ENCODE data around the gene NBPF11.
"Not testable (repeated sequence)": the region's sequence is repeated elsewhere in the genome, so short reads cannot be mapped to it uniquely, and the experiment has no call there.

The NBPF11 gene, protein sequence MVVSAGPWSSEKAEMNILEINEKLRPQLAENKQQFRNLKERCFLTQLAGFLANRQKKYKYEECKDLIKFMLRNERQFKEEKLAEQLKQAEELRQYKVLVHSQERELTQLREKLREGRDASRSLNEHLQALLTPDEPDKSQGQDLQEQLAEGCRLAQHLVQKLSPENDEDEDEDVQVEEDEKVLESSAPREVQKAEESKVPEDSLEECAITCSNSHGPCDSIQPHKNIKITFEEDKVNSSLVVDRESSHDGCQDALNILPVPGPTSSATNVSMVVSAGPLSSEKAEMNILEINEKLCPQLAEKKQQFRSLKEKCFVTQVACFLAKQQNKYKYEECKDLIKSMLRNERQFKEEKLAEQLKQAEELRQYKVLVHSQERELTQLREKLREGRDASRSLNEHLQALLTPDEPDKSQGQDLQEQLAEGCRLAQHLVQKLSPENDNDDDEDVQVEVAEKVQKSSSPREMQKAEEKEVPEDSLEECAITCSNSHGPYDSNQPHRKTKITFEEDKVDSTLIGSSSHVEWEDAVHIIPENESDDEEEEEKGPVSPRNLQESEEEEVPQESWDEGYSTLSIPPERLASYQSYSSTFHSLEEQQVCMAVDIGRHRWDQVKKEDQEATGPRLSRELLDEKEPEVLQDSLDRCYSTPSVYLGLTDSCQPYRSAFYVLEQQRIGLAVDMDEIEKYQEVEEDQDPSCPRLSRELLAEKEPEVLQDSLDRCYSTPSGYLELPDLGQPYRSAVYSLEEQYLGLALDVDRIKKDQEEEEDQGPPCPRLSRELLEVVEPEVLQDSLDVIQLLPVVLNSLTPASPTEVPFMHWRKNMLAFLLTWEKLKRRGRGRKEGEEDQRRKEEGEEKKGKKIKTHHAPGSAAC

DNA sequence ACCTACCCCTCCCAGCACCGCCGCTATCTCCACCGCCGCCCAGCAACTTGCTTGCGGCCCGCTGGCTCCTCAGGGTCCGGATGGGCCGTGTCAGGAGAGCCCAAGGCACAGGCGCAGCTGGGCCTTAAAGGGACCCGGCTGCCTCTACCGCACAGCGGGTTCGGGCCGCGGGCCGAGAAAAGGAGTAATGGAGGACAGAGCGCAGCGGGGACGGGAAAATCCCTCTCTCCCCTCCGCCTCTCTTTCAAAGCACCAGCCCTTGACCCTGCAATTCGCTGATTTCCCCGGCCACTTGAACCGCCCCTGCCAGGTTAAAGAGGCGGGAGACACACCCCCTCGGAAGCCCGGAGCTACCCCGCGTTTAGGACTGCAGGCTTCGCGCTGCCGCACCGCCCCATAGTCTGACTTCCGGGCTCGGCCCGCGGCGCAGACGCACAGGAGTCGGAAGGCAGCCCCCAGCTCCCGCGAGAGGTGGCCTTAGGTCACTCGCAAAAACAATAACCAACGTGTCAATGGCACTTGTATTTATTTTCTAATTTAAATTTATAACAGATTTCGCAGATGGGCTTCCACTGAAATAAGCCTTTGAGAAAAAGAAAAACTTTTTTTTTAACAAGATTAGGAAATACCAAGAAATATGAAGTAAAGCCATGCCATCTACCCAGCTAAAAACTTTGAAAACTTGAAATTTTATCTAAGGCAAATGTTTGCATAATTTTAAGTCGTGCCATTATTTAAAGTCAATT is at the start of gene NBPF11:
TSS of gene NBPF11 (minus strand) at position 371 of the 746 bp plus-strand sequence. CDS start 25,278 bp downstream, outside the sequence.
- peak; percentile 59 to 74 for DNase-seq (ENCODE audit: low read depth in 2 of 2)

DNA sequence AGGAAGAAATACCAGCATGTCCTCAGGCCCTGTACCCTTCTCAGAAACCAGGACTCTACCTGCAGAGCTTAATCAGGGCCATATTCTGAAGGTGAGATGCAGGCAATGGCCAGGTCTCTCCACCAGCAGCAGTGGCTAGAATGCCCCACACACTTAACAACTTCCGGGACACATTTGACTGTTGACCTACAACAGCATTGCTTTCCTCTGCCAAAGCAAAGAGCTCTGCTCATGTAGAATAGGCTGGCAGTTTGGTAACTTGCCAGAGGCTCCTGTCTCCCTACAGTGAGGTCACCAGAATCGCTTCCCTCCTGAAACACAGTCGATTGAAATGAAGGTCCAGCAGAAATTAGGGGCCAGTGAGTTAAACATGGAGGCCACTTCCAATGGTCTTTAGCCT is 45.3 kb upstream of the NBPF11 start:
- not testable (repeated sequence) for DNase-seq (ENCODE audit: low read depth in 2 of 2)

DNA sequence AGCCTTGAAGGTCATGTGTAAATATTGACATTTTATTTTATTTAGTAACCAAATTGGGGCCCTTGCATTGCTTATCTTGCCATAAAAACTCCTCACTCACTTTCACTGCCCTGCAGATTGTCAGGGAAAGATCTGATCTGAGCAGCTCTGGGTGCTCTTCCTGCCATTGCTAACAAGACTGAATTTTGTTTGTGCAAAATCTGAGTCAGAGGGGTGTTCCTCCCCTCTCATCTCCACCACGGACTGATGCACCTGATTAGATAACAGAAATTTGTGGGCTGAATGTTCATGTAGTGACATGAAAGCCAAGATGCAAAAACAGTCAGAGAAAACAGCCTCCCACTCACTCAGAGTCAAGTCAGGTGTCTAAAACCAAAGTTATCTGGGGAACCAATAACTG is 44.9 kb upstream of the NBPF11 start:
- not testable (repeated sequence) for DNase-seq (ENCODE audit: low read depth in 2 of 2)

DNA sequence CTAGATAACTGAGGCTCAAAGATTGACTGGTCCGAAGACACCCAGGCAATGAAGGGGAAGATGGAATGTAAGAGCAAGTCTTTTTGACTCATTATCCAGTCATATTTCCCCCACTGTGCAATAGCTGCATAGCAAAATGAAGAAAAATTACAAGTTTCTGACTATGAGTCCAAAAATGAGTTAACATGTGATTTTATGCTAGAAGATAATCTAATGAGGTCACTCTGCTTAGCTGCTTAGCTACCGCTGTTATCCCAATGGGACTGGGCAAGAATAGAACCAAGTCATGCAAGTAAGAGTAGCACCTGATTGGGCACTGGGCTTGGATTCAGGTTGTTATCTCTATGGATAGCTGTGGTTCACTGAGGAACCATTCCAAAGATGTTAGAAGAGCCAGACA is 43.0 kb upstream of the NBPF11 start:
- DNase-seq (ENCODE audit: low read depth in 2 of 2): not testable (repeated sequence)

DNA sequence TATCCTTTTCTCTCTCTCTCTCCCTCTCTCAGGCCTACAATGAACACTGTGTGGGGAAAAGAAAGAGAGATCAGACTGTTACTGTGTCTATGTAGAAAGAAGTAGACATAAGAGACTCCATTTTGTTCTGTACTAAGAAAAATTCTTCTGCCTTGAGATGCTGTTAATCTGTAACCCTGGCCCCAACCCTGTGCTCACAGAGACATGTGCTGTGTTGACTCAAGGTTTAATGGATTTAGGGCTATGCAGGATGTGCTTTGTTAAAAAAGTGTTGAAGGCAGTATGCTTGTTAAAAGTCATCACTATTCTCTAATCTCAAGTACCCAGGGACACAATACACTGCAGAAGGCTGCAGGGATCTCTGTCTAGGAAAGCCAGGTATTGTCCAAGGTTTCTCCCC is 36.7 kb upstream of the NBPF11 start:
- not testable (repeated sequence) for DNase-seq (ENCODE audit: low read depth in 2 of 2)

DNA sequence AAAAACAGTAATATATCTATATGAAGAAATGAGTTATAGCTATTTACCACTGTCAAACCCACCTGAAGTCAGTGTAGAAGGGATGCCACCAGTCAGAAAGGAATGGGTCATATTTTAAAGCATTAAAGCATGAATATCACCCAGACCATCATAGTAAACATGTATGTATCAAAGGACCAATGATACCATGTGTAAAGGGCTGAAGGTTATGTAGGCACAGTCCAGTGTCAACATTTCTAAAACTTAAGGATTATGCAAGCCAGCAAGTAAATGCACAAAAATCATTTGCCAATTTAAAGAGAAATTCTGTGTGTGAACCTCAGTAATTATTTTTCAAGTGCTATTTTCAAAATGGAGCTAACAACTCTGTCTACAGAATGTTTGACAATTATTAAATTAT is 26.6 kb upstream of the NBPF11 start:
- not testable (repeated sequence) for DNase-seq (ENCODE audit: low read depth in 2 of 2)

DNA sequence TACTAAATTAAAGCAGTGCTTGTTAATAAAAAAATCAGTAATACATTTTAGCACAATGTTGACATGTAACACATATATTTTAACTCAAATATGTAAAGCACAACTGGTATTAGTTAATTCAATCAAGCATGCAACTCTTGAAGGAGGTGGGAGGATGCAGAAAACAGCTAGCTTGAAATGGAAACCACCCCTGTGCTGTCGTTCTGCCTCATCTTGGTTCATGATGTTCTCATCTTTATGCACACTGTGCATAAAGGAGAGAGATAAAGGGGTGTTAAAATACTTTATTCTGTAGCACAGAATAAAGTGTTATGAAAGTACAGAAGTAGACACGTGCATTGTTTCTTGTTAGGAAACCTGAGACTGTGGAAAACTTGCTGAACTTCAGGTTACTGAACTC is 23.3 kb upstream of the NBPF11 start:
- not testable (repeated sequence) for DNase-seq (ENCODE audit: low read depth in 2 of 2)

DNA sequence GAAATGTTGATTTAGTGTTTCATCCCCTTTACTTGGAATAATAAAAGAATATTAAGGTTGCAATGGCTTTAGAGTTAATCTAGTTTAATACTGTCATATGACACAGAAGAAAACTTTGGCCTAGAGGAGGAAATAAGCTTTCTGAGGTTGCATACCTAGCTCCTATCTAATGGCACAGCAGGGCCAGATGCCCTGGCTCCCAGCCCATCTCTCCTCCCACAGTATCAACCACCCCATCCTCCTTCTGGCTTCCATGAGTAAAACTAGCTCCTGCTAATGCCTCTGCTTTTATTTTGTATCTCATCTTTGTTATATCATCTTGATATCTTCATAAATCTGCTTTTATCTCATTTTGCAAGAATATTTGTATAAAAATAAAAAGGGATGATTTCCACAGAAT is 19.9 kb upstream of the NBPF11 start:
- not testable (repeated sequence) for DNase-seq (ENCODE audit: low read depth in 2 of 2)

DNA sequence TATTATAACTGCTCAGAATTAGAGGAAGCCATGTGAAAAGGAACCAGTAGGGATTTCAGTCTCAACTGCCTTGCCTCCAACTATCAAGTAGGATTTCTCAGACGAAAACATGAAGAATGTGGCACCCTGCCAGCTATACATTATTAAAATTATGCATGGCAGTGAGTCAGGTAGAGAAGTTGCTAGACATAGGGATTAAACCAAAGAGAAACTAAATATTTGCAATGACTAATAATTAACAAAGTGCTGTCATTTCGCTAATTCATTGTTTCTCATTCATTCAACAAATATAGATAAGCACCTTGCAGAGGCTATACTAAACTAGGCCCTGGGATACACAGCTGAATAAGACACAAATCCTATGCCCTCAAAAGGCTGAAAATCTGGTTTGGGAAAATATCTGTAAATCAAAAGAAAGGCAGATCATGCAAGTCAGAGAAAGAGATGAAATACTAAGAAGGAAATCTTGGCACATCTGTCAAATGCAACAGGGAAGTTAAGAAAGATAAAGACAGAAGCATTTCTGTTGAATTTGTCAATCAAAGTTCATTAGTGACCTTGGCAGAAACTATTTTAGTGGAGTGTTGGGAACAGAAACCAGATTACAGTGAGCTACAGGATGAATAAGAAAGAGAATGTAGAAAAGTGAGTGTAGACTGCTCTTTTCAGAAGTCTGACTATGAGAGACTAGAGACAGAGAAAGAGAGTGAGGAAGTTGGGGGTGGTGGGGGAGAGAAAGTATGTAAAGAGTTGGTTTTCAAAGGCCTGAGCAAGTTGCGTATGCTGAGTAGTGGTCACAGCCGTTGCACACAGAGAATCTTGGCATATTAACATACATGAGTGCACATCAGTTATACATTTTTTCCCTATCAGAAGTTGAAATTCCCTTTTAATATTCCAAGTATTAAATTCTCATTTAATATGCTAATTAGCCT is 14.7 kb upstream of the NBPF11 start:
- DNase-seq (ENCODE audit: low read depth in 2 of 2): no peak

DNA sequence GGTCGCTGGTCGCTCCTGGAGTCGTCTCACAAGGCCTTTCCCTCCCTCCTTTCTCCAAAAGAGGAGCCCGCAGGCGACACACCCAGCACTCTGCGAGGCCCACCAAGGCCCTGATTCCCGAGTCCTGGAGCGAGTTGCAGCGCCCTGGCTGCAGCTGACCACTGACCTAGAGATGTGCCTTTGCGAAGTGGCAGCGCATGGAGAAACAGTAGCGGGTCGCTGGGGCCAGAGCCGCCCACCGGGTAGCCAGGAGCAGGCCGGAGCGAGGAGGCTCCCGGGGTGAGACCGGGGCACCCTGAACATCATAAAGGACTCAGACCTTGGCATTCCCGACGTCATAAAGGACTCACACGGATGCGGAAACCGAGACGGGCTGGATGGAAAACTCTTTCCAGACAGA is 10.3 kb upstream of the NBPF11 start:
- DNase-seq (ENCODE audit: low read depth in 2 of 2): no peak

DNA sequence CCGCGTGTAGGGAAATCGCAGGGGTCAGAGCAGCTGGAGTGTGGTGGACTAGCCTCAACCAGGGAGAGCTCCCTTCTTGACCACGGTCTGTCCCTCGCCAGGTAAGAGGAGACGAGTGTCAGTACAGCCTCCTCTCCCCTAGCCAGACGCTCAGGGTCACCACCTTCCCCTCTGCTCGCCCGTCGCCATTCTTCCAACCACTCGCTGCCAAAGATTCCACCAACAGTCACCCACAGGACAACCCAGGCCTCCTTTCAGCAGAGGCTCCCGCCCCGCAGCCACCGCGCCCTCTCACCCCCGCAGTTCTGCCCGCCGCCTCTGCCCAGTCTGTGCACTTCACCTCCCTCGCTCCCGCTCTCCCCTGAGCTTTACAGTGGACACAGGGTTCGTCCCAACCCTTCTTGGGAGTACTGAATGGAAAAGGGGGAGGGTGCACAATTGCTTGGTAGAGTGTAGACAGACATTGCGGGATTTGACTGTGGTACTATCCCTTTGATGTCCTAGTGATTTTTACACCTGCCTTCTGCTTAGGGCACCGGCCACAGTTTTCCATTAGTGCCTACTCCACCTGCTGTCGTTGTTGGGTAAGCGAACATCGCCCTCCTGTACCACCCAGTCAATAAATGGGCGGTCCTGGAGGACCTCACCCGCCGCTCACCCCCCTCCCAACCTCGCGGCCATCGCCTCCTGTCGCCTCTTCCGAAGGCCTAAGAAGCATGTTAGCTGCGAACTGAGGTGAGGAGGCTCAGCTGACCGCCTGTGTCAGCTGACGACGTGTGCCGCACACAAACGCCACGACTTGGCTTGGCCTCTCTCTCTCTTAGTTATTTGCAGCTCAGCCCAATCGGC is 9.2 kb upstream of the NBPF11 start:
- no peak for DNase-seq (ENCODE audit: low read depth in 2 of 2)

DNA sequence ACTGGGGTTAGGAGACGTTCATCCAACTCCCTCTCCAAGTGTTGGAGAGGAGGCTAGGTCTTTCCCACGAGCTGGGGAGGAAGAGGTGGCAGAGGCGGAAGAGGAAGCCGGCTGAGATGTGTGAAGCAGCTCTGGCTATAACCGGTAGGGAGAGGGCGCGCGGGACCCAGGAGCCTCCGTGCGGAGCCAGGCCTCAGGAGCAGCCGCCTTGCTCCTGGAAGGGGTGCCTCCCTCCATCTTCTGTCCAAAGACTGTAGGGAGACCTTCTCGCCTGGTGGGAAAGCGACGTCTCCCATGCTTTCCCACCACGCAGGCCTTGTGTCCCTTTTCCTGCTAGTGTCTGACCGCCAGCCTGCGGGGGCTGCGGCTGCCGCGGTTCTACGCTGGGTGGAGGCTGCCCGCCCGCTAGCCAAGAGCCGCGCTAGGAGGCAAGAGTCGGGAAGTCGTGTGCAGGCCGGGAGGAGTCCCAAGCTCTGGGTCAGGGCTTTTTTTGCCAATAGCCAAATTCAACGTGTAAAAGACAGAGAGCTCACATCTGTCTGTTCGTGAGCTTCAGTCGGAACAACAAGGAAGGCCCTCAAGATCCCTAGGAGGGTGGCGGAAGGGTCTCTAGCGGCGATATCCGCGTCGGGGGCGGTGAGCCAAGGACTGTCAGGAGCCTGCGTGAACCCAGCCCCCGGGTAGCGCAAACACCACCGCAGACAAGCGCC is 8.4 kb upstream of the NBPF11 start:
- no peak for DNase-seq (ENCODE audit: low read depth in 2 of 2)

DNA sequence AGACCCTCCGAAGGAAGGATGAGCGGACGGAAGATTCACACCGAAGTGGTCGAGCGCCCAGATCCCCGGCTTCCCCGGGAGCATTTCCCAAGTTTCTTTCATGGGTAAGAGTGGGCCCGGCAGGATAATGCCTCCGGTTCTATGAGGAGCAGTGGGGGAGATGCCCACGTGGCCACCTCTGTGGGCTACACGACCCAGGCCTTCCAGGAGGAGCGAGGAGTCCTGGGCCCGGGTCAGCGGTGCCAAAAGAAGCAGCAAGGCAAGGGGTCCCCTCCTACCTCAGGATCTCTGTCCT is 7.9 kb upstream of the NBPF11 start:
- DNase-seq (ENCODE audit: low read depth in 2 of 2): no peak

DNA sequence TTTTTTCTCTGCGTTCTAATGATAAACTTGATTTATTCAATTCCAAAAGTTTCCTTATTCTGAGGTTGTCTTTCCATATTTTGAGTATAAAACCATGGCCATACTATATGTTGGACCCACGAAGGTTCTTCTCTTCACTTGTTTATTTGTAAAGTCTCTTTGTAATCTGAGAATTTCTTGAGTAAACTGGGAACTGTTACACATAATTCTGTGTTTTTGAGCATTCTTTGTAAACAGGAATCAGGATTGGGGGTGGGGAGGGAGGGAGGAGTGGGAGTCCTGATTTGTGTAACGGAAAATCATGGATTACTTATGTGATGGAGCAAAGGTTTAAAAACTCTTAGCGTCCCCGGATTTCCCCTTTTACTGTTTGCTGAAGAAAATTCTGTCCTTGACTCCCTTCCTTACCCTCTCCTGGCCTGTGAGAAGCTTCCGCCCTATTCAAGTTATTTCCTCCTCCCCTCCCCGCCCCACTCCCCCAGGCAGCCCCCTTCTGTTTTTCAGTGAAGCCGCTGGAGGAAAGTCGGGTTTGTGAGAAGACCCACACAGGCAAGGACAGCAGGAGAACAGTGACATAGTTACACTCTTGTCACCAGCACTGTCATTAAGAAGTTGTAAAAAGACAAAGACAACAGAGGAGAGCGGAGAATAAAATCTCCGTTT is 6.4 kb upstream of the NBPF11 start:
- no peak for DNase-seq (ENCODE audit: low read depth in 2 of 2)

DNA sequence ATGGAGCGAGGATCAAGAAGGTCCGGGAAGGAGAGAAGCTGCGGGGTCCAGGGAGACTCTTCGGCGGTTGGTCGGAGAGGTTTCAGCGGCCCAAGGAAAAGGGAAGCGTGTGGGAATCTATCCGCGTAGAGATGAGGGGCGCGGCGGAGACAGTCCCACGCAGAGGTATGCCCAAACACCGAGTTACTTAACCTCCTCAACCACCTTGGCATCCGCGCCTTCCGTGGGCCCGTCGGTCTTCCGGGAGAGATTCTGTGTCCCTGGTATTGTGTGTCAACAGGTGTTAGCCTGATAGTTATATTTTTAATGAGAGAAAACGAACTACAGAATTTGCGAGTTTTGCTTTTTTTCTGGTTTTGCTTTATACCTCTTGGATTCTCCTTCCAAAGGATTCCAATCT is 5.7 kb upstream of the NBPF11 start:
- DNase-seq (ENCODE audit: low read depth in 2 of 2): not testable (repeated sequence)

DNA sequence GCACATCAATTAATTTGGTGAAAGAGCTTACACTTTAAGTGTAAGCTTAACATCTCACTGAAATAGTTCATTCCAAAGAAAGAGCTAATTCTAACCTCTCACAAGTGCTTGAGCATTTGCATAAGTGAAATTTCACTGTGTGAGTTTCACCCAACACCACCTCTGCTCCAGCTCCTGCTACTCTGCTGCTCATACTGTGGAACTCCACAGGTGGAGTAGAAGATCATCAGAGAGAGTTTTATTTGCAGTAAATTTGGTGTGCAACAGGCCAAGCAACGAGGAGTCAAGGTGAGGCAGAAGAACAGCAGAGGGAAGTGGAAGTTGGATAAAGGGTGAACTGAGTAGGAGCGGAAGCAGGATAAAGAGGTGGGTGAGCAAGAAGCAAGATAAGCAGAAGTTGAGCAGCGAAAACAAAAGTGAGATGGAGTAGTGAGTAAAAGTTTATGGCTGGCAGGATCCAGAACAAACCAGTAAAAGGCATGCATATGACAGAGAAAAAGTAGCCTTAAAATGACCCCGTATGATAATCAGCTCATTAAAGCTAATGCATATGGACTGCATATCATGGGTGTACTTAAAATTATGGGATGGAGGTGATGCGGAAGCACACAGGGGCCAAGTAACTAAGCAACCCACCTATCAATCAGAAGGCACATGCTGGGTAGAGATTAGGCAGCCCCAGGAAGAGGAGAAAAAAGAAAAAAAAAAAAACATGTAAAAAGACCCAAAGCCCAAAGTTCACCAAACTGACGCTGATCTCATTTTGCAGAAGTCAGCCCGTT is 3.6 kb upstream of the NBPF11 start:
- not testable (repeated sequence) for DNase-seq (ENCODE audit: low read depth in 2 of 2)

DNA sequence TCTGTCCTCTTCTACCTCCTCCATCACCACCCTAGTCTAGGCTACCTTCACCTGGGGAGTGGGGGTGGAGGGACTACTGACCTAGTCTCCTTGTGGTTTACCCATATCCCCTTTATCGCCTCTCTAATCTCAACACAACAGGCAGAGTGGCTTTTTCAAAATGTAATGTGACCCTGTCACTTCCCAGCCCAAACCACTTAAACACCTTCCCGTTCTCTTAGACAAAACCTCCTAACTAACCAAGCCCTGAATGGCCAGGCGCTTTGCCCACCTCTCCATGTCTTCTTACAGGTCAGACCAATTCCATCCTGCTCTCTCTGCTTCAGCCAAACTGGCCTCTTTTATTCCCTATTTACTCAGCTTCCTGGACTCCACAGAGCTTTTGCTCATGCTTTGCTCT is 714 bp upstream of the NBPF11 start:
- DNase-seq (ENCODE audit: low read depth in 2 of 2): not testable (repeated sequence)

DNA sequence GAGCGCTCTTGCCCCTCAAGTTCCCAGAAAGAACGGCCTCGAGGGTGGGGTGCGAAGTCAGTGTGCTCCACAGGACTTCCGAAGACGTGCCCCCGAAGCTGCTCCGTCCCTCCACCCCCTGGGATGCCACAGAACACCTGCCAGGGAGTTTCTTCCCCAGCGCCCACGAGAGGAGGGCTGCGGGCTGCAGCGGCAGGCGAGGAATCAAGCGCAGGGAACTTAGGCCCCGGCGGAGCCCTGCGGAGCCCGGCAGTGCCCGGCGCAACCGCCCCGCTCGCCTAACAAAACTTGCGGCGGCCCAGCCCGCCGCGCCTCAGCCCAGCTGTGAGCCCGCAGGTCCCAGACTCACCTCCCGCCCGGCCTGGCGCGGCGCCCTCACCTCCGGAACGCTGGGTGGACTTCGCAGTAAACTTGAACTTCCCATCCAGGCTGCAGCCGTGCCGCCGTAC is 686 bp downstream of the NBPF11 start:
- DNase-seq (ENCODE audit: low read depth in 2 of 2): not testable (repeated sequence)
